Epithelial cell of prostate (primary cell): ENCODE measurements around the gene GOLGA1.

Experiments
- DNase-seq: peaks from one replicate; pipeline ENCODE4 v3.0.0-alpha.2; 2011; ENCODE audit warnings: low read depth, low spot score
- H3K27ac ChIP-seq: fragments of 450-650 bp; 2 replicates; pipeline ENCODE4 v1.5.1; 2017; ENCODE audit warnings: mild to moderate bottlenecking

Gene GOLGA1

DNA sequence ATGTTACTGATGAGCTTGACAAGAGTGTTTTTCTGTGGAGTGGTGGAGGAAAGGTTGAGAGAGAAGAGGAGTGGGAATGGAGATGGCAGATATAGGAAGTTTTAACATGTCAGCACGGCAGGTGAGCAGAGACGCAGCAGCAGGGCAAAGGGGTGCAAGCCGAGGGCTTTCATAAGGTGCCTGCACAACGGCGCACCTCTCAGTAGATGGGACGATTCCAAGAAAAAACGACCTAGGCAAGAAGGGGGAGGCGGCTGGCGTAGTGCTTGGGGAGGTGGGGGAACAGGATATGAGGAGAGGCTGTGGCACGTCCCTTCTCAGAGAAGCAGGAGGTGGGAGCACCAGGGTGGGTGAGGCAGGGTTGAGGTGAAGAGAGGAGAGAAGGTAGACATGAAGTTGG lies 54.4 kb downstream of the GOLGA1 start:
- DNase-seq = no peak
- no peak overlapping the region for H3K27ac ChIP-seq

DNA sequence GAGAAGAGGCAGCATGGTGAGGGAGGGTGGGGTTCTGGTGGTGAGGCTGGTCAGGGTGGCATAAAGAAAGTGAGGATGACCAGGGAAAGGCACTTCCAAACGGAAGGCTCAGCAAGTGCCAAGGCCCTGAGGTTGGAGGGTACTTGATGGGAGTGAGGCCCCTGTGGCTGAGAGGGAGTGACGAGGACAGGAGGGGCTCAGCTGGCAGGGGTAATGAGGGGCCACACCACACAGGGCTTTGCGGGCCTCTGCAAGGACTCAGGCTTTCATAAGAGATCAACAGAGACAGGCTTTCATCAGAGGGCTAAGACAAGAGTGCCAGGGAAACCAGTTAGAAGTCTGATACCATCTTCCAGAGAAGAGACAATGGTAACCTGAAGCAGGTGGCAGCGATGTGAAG lies 55.3 kb downstream of the GOLGA1 start:
- no peak for DNase-seq
- no peak overlapping the region for H3K27ac ChIP-seq

DNA sequence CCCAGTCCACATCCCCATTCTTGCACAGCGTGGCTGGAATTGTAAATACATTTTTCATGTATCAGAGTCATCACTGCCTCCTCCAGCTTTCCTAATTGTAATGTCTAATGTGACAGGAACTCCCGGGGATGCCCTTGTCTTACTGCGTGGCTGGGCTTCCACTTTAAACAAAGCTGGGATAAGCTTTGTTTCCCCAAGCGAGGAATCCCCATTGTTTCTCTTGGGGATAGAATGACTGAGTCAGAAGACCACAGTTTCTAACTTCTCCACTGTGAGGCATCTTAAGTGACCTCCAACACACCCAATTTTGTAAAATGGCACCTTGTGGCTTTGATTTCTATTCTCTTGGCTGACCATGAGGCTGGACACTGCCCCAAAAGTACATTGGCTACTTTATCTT lies 56.5 kb downstream of the GOLGA1 start:
- no peak overlapping the region for H3K27ac ChIP-seq
- no peak for DNase-seq

DNA sequence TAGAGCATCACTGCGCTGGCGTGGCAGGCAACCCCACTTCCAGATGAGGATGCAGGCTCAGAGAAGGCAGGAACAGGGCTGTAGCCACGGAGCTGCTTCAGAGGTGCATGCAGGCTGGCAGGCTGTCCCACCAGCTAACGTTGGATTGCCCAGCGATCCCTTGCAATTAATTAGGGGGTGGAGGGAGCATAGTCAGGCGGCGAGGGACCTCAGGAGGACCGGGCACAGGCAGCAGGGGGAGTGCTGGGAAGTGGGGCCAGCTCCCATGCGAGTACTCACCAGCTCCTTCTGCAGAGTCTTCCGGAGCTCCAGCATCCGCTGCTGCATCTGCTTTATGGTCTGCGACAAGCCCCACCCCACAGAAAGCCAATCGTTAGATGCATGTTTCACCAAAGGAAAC lies 58.7 kb downstream of the GOLGA1 start:
- no peak overlapping the region for H3K27ac ChIP-seq
- DNase-seq = no peak

DNA sequence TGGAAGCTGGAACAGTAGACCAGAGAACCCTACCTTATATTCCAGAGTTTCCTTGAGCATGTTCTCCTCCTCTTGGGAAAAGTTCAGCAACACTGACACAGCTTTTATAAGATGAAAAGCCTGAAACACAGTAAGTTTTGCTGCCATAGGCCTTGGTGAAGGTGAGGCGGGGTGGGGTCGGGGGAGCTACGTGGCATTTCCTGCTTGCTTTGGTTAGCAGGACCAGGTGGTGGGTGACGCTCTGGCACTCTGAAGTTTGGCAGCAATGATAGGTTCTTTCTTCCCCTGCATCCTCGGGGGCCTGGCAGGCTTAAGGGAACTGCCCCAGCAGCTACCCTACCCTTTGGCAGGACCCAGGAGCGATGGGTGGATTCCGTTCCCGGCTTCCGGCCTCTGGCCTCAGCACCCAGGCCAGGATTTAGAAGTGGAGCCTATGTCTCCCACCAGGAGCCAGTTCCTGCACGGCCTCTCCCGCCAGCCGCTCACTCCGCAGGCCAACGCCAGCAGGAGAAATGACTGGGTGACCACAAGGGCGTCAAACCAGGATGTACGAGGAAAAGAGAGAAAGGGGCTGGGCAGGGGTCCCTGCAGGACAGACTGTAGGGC lies 59.6 kb downstream of the GOLGA1 start:
- DNase-seq = no peak
- H3K27ac ChIP-seq = no peak overlapping the region

DNA sequence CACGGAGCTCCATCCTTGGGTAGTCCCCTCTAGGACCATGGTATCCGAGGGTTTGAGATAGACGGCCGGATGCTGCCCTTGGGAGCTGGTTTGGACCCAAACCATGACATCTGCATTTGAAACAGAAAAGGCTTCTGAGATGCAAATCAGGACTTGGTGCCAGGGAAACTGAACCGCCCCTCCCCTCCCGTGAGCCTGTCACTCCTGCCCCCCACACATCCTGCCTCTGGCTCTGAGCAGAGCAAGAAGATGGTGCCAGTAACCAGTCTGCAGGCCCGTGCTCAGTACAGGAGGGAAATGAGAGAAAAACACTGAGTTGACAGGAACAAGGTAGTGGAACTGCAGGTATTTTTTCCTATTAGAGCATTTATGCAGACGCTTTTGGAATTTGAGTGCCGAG lies 60.4 kb downstream of the GOLGA1 start:
- no peak for DNase-seq
- no peak overlapping the region for H3K27ac ChIP-seq

DNA sequence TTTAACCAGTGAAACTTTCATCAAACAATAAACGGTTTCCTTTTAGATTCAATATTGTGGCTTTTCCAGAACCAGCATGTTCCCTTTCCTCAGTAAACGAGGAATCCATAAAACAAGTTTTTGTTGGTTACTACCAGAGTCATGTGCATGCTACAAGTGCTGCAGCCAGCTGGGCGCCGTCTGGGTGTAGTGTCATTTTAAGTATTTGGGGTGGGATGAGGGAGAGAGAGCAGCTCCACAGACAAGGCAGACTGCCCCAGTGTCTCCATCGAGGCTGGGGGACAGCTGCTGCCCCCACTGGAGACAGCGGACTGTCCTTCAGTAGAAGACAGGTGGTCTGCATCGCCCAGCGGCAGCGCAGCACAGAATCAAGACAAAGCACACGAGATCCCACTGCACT lies 61.7 kb downstream of the GOLGA1 start:
- no peak for DNase-seq
- no peak overlapping the region for H3K27ac ChIP-seq

DNA sequence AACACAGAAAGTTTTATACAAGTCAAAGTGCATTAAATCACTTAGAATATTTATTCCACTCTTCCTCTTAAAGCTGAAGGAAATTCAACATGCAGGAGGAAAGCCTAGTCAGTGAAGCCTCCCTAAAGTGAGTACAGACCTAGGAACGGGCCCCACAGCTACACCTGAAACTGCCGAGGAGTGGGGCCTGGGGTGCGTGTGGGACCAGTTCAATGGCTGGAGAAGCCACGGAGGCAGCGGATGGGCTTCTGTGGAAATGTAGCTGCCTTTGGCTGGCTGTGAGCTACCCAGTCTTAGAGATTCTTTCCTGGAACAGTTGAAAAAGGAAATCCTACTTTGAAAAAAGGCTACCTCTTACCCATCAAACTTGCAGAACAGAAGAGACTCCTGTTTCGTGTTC lies 62.4 kb downstream of the GOLGA1 start:
- peak overlapping the region; percentile 2 for H3K27ac ChIP-seq
- no peak for DNase-seq

DNA sequence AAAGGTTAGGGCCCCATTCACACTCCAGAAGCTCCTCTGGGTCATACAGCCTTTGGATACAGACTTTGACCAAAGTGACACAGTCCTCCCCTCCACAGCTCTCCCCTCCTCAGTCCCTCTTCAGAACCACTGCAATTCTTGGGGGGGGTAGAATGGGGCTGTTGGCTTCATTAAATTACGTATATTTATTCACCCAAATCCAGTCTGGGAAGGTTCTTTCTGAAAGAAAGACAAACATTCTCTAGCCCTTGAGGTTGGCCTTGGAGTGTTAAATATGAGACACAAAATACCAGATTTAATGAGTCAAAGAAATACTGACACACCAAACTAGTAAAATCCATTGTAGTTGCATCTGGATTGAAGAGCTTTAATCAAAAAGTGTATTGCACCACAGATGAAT lies 62.9 kb downstream of the GOLGA1 start:
- no peak for DNase-seq
- H3K27ac ChIP-seq = peak overlapping the region; percentile 2

DNA sequence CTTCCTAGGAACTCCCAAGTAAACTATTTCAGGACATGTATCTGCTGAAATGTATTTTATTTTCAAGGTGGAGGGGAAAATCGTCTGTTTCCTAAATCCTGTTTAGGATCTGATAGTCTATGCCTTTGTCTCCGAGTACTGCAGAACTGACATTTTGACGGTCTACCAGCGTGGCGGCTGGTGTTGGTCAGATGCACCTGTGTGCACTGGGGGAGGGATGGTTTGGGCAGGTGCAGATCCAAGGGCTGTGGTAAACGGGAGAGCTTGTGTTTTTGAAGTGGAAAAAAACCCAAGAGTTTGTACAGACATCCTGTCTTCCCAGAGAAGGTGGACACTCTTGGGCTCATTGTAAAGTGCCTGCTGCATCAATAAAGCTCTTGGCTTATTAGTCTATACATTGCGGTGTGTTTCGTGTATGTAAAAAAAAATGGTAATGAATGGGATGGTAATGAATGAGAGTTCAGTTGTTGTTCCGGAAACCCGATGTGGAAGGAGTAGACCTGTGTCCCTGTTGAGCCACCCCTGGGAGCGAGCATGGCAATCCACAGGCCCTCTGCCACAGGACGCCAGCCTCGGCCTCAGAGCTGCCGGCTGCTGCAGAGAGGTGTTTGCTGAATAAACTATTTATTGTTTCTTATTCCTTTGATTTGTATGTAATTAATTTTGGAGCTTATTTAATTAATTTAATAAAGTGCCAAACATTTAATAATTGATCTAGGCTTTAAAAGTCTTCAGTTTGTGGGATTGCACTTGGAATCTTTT lies 63.7 kb downstream of the GOLGA1 start:
- no peak overlapping the region for H3K27ac ChIP-seq

DNA sequence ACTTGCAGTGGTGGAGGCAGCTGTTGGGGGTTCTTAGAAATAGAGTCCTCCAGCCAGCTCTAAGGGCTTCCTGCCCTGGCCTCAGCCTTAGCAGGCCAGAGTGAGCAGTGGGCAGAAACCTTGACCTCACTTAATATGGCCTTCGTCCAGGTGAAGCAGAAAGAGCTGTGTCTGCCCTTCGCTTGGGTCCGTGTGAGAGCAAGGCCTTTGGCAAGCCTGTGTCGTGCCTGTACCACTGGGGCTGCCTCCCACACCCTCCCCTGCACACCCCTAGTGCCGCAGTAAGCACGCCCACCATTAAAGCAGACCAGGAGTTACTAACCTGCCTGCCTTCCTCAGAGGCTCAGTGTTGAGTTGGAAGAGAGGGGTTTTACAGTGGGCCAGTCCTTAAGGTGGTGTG lies 65.4 kb downstream of the GOLGA1 start:
- H3K27ac ChIP-seq = no peak overlapping the region
- DNase-seq = no peak

More for the DNA sequence above, 63.7 kb downstream of the GOLGA1 start:
- no peak for DNase-seq

DNA sequence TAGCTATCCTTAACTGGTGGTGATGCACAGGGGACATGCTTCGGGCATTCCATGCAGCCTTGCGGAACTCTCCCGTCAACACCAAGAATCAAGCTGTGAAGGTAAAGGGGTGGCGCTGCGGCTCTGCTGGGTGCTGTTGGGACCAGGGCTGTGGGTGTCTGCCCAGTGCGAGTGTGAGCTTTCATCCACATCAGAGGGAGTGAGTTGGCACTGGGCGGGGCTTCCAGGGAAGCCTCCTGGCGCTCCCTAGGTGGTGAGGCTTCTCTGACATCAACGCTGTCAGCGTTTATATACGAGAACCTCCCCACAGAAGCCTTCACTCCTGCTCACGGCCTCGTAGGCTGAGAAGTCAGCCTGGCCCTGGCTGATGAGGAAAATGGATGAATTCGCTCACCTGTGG lies 67.2 kb downstream of the GOLGA1 start:
- H3K27ac ChIP-seq = peak overlapping the region; percentile 98
- no peak for DNase-seq

DNA sequence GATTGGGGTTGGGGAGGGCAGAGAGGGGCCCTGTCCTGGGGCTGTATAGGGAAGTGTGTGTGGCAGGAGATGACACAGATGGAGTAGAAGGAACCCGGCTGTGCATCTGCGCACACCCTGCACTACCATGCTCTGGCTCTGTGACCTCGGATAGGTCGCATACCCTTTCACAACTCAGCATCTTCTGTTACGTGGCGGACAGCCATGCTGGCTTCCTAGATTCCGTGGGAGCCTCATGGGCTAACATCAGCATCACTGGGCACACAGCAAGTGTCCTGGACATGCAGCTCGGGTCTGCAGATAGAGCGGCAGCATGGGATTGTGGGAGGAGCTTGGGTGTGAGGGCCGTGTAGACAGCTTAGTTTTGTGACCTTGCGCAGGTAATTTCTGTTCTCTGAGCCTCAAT lies 69.7 kb downstream of the GOLGA1 start:
- no peak for DNase-seq
- peak overlapping the region; percentile 98 for H3K27ac ChIP-seq

DNA sequence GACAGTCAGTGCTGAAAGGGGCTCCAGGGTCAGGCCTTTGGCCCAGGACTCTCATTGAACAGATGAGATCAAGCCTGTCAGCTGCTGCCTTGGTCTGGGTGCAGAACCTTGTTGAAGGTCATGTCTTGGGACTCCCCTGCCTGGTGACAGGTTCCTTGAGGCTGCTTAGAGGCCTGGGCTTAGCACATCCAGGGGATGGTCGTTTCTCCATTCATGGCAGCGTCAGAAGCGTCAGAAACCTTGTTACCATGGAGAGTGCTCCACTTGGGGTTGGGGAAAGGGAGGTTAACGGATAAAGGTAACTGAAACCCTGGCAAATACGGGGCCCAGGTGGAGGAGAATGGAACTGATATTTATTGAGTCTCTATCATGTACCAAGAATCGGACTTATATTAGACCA lies 70.2 kb downstream of the GOLGA1 start:
- peak overlapping the region; percentile 98 for H3K27ac ChIP-seq
- no peak for DNase-seq

DNA sequence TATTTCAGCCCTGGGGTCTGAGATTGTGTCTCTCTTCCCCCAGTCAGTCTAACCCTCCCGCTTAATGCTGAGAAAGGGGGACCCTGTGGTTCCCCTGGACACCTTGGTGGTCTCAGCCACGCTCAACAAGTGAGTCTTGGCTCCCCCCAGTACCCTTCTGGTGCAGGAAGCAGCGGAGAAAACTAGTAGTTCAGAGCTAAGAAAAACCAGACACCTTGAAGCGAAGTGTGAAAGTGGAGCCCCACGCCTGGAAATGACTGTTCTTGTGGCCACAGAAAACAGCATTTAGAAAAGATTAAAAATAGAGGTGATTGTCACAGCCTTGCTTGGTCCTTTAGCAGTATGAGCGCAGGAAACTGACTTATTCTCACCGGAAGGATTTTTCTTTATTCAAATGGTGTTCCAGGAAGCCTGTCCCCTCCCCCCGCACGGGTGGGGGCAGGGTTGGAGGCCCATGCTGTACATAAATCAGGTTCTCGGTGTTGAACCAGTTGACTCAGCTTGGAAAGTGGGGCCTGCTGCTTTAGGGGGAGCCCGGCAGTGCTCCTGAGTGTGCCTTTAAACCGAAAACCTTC lies 70.8 kb downstream of the GOLGA1 start:
- no peak for DNase-seq

DNA sequence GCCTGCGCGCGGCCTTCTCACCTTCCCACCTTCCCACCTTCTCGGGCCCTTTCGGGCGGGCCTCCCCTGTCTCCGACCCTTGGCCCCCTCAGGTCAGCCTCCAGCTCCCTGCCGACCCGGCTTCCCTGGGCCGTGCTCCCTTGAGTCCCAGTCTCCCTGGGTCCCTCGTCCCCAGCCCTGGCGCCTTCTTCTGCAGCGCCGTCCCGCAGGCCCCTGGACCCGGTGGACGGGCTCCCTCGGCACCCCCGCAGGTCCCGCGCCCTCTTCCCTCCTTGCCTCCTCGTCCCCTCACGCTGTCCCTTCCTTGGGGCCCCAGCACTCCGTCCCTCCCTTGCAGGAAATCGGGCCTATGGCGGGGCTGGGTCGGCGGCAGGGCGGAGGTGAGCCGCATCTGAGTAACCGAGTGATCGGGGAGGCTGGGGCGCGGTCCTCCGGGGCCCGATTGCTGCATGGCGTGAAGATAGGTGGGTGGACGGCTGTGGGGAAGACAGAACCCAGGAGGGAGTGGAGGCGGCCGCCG lies 71.4 kb downstream of the GOLGA1 start:
- DNase-seq = no peak
- peak overlapping the region; percentile 98 for H3K27ac ChIP-seq

More for the DNA sequence above, 70.8 kb downstream of the GOLGA1 start:
- peak overlapping the region; percentile 98 for H3K27ac ChIP-seq

DNA sequence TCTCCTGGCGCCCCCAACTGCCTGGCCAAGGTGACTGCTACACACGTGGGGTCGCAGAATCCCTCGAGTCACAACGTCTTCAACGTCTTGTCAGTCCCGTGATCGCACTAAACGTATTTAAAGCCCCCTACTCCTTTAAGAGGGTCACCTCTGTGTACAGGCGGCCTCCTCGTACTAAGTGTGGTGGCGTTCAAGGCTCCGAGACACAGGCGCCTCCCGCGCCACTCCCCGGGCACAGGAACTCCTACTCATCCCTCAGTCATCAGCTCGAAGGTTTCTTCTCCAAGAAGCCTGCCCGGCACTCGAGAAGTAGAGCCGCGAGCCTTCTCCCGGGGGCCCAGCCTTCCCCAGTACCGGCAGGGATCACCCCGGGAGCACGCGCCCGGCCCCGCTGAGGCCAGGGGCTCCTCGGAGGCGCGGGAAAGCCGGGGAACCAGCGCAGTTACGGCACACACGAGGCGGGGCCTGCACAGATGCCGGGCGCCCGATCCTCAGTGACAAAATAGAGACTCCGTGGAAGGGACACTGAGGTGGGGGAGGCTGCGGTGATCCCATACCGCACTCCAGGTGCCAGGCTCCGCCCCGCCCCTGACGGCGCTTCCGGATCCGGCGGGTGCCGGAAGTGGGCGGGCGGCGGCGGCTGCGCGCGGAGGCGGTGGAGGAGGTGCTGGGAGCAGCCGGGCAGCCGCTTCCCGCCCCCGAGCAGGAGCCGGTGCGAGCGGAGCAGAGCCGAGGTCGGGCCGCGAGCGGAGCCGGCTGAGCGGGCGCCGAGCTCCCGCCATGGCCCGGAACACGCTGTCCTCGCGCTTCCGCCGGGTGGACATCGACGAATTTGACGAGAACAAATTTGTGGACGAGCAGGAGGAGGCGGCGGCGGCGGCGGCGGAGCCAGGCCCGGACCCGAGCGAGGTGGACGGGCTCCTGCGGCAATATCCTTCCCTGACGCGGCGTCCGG lies 72.1 kb downstream of the GOLGA1 start:
- H3K27ac ChIP-seq = peak overlapping the region; percentile 98
- peak; percentile 33 for DNase-seq

DNA sequence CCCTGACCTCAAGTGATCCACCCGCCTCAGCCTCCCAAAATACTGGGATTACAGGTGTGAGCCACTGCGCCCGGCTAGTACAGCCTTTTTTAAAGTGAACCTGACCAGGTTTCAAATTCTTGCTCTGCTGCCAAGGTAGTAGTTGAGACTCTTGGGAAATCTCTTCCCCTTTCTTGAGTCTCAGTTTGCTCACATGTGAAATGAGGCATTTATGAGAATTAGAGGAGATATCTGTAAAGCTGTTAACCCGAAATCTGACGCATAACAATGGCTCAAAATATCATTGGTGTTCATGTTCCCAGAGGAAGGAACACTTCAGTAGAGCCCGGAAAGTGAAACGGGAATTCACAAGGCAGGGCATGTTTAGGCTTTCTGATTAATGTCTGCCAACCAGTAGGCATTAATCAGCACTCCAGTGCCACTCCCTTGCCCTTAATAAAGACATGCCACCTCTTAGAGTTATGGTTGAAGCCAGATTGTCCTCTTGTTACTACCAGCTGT lies 77.5 kb downstream of the GOLGA1 start:
- peak overlapping the region; percentile 96 for H3K27ac ChIP-seq
- DNase-seq = peak; percentile 93

DNA sequence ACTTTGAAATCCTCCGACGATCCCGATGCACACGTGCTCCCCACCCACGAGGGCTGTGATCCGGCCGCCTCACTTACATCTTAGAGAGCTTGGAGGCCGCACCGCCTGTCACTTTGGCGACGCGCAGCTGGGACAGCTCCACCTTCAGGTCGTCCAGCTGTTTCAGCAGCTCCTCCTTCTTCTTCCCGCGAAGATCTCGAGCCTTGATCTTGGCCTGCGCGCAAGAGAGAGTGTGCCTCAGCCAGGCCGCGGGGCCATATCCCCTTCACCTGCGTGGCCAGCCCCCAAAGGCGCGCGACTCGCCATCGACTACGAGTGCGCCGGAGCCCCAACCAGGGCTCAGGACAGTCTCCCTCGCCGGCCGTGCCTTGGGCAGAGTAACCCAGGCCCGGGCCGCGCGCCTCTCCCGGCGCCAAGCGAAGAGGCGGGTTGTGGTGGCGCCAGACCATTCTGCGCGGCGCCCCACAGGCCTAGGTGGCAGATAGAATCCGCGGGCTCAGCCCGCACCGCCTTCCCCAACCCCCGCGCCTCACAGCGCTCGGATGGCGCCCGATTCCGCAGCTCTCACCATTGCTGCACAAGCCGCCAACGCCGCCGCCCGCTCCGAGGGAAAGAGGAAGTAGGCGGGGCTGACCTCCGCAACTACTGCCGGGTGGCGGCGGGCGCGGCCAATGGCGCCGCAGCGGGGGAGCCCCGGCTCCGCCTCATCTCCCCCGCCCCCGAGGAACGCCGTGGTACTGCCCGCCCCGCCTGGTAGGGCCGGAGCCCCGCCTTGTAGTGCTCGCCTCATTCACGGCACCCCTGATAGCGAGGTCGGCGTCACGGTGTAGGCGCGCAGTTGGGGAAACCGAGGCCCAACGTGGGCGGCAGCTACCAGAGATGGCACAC lies 79.3 kb downstream of the GOLGA1 start, which contains the start of the genes ARPC5L and RPL35:
ARPC5L (plus strand) TSS at position 789 of the 888 bp plus-strand sequence. CDS start 7,161 bp downstream, outside the sequence.
RPL35 (minus strand) TSS at position 616 of the 888 bp plus-strand sequence; CDS start at position 571, 45 bp downstream.
- peak; percentile 70 for DNase-seq
- peak within 1 kb of the TSS; percentile 96 for H3K27ac ChIP-seq
